HG03097 (cell line): ENCODE data around the gene PIM3.
A peak's percentile ranks its signal among the peaks of the same experiment; 100 is the strongest.

Source experiments
- ATAC-seq: cut with Tn5 transposase; IDR thresholded peaks from one replicate; pipeline ENCODE4 v1.9.1; 2021; ENCODE audit not compliant: unreplicated experiment, low FRiP score

The PIM3 gene

DNA sequence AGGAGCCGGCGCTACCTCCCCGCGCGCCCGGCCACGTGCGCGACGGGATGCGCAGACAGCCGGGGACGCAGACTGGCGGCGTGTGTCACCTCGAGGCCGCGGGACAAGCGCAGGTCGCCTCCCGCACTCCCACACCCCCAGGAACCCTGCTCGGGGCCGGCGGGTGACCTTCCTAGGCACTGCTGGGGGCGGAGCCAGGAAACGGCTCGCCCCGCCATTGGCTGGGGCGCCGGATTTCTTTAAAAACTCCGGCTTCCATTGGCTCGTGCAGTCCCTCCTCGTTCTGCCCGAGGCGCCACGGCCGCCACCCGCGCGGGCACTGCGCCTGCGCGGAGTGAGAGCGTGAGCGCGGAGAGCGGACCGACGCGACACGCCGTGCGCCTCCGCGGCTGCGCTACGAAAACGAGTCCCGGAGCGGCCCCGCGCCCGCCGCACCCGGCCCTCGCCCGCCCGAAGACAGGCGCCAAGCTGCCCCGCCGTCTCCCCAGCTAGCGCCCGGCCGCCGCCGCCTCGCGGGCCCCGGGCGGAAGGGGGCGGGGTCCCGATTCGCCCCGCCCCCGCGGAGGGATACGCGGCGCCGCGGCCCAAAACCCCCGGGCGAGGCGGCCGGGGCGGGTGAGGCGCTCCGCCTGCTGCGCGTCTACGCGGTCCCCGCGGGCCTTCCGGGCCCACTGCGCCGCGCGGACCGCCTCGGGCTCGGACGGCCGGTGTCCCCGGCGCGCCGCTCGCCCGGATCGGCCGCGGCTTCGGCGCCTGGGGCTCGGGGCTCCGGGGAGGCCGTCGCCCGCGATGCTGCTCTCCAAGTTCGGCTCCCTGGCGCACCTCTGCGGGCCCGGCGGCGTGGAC lies at the start of gene PIM3:
Gene PIM3, plus strand, starts transcription at position 614 of the 846 bp plus-strand sequence. Its CDS starts 176 bp downstream, at position 790.
- peak; percentile 52 for ATAC-seq

DNA sequence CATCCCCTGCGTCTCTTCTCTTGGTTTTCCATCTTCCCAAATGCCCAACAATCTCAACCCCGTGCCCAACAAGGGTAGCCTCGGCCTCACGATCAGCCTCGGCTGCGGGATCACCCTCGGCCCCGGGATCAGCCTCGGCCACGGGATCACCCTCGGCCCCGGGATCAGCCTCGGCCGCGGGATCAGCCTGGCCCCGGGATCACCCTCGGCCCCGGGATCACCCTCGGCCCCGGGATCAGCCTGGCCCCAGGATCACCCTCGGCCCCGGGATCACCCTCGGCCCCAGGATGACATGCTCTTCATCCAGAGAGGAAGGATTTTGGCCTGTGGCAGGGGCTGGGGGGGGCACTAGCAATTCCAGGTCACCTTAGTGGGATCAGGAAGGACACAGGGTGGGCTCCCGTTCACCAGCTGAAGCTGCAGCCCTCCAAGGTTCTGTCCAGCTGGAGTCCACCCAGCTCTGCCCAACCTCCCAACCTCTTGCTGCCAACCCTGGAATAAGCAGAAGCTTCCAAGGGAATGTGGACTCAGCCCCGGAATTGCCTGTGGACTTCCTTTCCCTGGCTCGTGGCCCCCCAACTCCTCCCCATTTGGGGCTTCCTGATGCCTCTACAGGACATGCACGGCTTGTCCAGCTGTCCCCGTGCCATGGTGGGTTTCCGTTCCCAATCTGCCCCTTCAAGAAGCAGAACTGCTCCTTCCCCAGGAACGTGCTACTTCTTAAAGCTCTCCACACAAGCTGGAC lies 48.5 kb upstream of the PIM3 start:
- no peak for ATAC-seq

DNA sequence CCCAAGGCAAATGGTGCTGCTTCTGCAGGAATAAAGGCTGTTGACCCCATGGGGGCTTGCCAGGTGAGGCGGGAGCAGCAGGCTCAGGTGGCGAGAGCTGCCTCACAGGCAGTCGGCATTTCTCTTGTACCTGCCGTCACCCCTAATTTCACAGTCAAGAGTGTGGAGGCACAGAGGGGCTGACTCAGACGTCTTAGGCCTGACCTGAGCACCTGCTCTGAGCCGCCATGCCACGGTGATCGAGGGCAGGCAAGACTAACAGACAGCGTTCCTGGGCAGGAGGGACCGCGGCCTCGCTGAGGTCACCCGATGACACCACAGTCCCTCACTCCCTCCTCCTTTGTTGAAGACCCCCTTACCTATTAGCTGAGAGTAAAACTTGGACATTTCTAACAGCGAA lies 47.5 kb upstream of the PIM3 start:
- ATAC-seq: no peak

DNA sequence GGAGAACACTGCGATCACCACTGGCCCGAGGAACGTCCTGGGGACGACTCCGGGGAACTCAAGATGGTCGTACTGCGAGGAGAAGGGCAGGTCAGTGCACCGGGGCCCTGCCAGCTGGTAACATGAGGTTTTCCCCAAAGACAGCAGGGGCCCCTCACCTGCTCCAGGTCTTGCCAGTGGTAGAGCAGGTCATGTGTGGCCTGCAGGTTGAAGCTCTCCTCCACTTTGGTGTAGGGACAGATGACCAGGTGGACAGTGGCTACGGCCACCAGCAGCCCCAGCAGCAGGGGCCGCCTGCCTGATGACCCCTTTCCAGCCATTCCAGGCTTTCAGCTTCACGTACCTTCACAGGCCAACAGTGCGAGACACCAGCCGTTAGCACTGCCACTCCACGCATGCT lies 47.1 kb upstream of the PIM3 start:
- ATAC-seq: no peak

DNA sequence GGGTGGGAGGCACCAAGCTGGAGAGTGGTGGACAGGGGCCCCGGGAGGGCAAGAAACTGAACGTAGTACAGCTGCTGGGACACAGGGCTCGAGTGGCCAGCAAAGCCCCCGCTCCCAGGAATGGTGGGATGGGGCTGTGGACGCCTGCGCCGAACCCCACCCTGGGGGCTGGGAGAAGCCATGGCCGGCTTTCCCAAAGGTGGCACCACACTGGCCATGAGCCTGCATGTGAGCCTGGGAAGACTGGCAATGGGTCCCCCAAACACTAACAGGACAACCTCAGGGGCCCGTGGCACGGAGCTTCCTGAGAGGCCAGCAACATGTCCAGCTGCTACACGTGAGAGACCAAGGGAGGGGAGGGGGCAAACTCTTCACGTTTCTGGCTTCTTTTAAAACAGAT lies 46.3 kb upstream of the PIM3 start:
- ATAC-seq: no peak

DNA sequence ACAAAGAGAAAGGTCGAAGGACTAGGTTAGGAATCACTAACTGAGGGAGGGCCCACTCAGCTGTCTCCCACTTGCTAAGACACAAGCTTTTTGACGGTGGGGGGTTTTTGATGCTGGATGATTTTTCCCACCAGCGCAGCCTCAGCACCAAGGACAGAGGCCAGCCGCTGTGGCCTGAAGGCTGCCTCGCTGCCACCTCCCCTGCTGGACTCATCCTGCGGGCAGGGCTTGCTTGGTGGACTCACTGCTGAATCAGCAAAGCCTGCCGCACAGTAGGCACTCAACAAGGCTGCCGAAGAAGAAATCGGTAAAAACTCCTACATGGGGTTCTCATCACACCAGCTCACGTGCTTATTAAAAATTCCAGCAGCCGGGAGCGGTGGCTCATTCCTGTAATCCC lies 45.0 kb upstream of the PIM3 start:
- ATAC-seq: no peak

DNA sequence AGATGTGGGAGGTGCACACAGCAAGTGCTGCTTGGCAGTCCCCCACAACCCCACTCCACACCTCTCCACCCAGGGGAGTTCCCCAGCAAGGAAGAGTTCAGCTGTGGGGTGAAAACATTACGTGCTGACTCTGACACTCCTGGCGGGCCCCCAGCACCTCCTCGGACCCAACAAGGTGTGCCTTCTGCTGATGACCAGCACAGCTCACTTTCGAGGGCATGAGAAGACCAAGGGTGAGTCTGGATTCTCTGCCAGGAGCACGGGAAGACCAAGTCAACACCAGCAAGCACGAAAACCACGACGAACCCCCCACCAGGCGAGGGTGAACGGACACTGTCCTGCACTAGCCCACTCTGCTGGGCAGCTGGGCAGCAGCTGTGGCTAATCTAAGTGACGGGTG lies 43.7 kb upstream of the PIM3 start:
- no peak for ATAC-seq

DNA sequence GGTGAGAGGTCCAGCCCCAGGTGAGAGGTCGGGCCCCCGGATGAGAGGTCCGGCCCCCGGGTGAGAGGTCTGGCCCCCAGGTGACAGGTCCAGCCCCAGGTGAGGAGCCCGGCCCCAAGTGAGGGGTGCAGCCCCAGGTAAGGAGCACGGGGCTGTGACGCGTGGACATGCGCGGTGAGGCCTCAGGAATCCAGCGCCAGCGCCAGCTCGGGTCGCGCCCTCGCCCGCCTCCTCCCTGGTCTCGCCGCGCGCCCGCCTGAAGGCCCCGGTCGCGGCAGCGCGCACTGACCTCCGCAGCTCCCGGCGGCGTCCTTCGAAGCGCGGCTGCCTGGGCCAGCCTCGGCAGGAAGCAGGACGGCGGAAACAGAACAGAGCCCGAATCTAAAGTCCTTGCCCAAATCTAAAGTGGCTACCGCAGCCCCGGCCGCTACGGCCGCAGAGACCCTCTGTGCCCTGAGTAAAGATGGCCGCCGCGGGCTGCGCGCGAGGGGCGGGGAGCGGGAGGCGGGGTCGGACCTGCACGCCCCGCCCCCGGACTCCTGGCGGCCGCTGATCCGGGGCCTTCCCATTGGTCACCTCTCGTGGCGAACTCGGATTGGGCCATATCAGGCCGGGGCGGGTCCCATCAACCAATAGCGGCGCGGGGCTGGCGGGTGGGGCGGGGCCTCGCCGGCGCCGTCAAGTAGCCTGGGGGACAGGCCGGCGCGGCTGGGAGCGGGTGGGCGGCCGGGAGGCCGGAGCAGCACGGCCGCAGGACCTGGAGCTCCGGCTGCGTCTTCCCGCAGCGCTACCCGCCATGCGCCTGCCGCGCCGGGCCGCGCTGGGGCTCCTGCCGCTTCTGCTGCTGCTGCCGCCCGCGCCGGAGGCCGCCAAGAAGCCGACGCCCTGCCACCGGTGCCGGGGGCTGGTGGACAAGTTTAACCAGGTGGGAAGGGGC lies 42.3 kb upstream of the PIM3 start, which contains the start of the genes ALG12 and CRELD2:
Gene ALG12, minus strand, starts transcription at position 465 of the 937 bp plus-strand sequence. CDS start 4,673 bp downstream, outside the sequence.
Gene CRELD2, plus strand, starts transcription at position 661 of the 937 bp plus-strand sequence. Its CDS starts 136 bp downstream, at position 797.
- peak; percentile 82 for ATAC-seq

DNA sequence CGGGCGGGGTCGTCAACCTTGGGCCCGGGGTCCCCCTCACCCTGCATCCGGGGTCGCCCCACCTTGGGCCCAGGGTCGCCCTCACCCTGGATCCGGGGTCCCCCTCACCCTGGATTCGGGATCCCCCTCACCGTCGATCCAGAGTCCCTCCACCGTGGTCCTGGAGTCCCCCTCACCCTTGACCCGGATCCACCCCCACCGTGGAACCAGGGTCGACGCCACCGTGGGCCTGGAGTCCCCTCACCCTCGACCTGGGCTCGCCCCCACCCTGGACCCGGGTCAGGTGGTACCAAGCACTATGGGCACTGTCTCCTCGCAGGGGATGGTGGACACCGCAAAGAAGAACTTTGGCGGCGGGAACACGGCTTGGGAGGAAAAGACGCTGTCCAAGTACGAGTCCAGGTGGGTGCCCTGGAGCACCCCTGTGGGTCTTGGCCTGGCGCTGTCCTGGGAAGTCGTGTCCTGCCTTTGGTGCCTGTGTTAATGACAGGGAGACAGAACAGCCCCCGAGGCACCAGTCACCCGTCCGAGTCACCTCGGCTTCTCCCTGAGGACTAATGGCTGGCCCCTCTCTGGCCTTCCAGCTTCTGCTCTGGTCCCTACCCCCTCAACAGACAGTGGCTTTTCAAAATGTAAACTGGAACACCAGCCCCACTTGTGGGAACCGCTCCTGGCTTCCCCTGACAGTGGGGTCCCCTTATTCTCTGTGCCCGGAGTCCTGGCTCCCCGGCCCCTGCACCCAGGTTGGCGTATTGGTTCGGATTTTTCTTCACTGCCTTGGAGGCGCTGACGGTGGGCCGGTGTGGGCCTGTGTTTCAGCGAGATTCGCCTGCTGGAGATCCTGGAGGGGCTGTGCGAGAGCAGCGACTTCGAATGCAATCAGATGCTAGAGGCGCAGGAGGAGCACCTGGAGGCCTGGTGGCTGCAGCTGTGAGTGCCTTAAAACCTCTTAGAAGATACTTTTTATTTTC lies 41.4 kb upstream of the PIM3 start:
- no peak for ATAC-seq

DNA sequence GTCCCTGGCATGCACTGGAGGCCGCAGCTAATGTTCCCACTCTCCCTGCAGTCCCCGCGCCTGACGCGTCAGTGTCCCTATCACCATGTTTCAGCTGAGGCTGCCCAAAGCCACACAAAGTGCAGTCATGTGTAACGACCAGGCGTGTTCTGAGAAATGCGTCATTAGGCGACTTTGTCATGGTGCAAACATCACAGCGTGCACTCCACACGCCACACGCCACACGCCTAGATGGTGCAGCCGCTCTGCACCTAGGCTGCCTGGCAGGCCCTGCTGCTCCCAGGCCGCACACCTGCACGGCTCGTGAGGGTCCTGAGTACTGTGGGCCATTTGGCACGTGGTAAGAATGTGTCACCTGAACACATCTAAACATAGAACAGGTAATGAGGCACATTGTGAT lies 39.7 kb upstream of the PIM3 start:
- ATAC-seq: no peak

DNA sequence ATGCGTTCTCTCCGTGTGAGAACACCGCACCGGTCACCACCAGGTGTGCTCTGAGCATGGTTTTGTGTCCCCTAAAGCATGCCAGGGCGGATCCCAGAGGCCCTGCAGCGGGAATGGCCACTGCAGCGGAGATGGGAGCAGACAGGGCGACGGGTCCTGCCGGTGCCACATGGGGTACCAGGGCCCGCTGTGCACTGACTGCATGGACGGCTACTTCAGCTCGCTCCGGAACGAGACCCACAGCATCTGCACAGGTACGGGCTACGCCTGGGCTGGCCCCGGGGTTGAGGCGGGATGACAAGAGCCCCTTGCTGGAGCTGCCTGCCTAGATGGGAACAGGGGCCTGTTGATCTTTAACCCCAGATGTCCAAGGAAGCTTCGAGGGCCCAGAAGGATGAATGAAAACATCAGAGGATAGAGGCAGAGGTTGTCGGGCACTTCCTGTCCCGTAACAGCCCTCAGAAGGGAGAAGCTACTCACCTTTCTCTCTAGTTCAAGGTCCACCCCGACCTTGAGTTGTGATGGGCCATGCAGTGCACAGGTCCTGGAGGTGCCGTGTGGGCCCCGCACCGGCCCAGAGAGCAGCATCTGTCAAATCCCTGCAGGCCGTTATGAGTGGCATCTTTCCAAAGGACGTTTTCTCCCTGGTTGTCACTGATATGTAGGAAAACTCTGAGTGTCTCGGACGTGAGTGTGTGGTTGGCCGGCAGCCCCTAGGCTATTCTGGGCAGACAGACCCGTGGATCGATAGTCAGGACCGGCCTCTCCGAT lies 38.9 kb upstream of the PIM3 start:
- no peak for ATAC-seq

DNA sequence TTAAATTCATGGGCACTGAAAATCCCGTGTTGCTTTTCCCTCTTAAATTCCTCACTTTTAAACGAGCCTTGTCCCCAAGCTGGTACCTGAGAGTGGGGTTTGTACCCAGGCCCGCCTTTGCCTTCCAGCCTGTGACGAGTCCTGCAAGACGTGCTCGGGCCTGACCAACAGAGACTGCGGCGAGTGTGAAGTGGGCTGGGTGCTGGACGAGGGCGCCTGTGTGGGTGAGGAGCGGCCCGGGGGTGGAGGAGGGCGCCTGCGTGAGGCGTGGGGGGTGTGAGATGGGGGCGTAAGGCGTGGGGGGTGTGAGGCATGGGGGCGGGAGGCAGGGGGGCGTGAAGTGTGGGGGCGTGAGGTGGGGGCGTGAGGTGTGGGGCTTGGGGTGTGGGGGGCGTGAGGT lies 38.1 kb upstream of the PIM3 start:
- ATAC-seq: no peak

DNA sequence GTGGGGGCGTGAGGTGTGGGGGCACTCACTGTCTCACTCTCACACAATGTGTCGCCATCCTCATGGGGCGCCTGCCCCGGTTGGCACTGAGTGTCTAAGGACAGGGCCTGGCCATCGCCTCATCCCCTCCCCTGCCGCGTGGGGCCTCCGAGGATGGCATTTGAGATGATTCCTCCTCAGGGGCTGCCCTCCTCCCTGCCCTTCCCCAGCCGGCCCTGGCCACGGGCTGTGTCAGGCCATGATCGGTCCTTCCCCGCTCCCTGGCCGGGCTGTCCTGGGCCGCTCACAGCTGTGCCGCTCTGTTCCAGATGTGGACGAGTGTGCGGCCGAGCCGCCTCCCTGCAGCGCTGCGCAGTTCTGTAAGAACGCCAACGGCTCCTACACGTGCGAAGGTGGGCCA lies 37.6 kb upstream of the PIM3 start:
- no peak for ATAC-seq

DNA sequence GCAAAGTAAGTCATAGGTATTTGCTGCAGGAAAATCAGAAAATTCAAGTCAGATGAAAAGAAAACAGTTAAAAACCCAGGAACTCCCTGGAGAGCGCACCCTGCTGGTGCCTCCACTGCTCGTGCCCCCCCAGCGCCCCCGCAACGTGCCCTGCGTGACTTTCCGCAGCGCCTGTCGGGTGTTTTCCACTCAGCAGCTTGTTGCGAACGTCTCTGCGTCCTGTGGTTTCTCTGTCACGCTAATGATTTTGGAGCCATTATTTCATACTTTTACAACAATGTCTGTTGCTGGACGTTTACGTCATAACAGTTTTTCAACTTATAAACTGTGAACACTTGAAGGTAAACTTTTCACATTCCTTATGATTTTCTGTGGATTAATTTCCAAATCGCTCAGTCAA lies 37.1 kb upstream of the PIM3 start:
- ATAC-seq: no peak

DNA sequence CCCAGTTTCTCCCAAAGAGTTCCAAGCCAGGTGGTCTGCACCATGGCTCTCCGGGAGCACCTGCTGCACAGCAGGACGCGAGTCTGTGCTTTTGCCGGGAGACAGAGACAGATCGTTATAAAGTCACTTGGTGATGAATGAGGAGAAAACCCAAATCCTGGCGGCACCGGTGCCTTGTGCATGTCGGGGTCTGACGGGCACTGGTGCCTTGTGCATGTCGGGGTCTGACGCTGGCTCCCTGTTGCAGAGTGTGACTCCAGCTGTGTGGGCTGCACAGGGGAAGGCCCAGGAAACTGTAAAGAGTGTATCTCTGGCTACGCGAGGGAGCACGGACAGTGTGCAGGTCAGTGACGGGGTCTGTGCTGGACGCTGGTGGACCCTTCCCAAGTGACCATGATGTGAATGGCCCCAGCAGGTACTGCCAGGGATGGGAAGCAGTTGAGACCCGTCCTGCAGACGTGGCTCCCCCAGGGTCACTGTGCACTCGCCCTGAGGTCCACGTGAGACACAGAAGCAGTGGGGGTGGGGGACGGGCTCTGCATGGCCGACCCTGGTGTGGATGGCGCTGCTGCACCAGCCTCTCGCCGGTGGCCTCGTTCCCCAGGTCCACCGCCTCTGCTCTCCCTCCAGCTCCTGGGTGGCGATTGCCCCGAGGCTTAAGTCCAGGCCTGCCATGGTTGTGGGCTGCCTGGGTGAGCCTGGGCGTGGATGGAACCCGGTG lies 36.3 kb upstream of the PIM3 start:
- ATAC-seq: no peak

DNA sequence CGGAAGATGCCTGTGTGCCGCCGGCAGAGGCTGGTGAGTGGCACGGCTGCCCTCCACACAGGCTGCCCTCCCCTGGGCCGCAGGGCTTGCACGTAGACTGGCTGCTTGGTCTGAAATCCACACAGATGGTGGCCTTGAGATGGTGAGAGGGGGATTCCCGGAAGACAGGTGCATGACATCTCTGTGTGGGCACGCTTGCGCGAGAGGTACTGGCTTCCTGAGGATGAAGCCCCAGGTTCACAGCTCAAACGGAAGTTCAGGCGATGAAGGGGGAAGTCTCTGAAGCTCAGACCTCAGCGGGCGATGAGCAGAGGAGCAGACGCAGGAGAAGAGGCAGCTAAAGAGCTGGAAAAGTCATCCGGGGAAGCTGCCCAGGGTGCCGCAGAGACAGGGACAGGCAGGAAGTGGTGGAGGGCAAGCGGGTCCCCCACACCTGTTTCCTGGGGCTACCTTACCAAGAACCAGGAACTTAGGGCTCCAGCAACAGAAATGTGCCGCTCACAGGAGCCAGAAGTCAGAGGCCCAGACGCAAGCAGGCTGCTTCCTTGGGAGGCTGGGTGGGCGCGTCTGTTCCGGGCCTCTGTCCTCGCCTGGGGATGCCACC lies 34.9 kb upstream of the PIM3 start:
- peak; percentile 44 for ATAC-seq

DNA sequence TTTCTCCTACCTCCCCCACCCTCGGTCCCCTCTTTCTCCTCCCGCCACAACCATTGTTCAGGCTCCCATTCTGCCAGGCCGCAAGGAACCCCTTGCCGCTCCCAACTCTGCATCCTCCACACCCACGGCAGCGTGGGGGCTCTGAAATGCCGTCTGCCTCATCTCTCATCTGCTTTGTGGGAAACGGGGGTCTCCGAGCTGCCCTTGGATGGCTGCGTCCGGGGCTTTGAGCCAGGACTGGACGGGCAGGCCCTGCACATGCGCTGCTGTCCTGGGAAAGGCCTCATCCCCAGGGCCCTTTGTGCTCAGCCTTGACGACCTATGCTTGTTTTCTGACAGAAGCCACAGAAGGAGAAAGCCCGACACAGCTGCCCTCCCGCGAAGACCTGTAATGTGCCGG lies 33.7 kb upstream of the PIM3 start:
- no peak for ATAC-seq
